Stimulated activated CD8-positive, alpha-beta memory T cell treated with anti-CD3 and anti-CD28 coated beads, Interleukin-4, amount 100 ng/mL, for 1 hour (primary cell): Measurements from ENCODE around the gene ZNF22.
A peak's percentile ranks its signal among the peaks of the same experiment; 100 is the strongest.

Source experiments
- DNase-seq, 2 donors: peaks; one replicate each; pipeline ENCODE4 v3.0.0-alpha.2; 2020; ENCODE audit warnings: low read depth in 2 of 2, low spot score in 1 of 2

ZNF22 gene

GRCh38 chr10:44963772-44964633, 36.7 kb upstream of the ZNF22 start:
- no peak for DNase-seq

GRCh38 chr10:44965104-44965503, 35.6 kb upstream of the ZNF22 start:
- DNase-seq = no peak

GRCh38 chr10:44965651-44966097, 35.0 kb upstream of the ZNF22 start:
- no peak for DNase-seq

GRCh38 chr10:44966129-44966815, 34.5 kb upstream of the ZNF22 start:
- DNase-seq = no peak

- no peak for DNase-seq
These were observed 33.8 kb upstream of the ZNF22 start for GRCh38 chr10:44966816-44967509.

GRCh38 chr10:44967616-44968015, 33.1 kb upstream of the ZNF22 start:
- DNase-seq = no peak

- no peak for DNase-seq
These were observed 32.6 kb upstream of the ZNF22 start for GRCh38 chr10:44968091-44968490.

- no peak for DNase-seq
These were observed 32.0 kb upstream of the ZNF22 start for GRCh38 chr10:44968500-44969400.

GRCh38 chr10:44969854-44970253, 30.9 kb upstream of the ZNF22 start:
- no peak for DNase-seq

GRCh38 chr10:44970812-44971395, 29.8 kb upstream of the ZNF22 start:
- DNase-seq = no peak

GRCh38 chr10:44971434-44971833, 29.3 kb upstream of the ZNF22 start:
- DNase-seq = no peak

- DNase-seq = no peak
These were observed 28.6 kb upstream of the ZNF22 start for GRCh38 chr10:44971935-44972757.

- DNase-seq = no peak
These were observed 27.8 kb upstream of the ZNF22 start for GRCh38 chr10:44972874-44973306.

GRCh38 chr10:44973323-44974081, 27.2 kb upstream of the ZNF22 start:
- no peak for DNase-seq

GRCh38 chr10:44974082-44974627, 26.6 kb upstream of the ZNF22 start:
- DNase-seq = no peak

- peak in 1 of 2 donors; percentile 28 for DNase-seq
These were observed 25.9 kb upstream of the ZNF22 start for GRCh38 chr10:44974628-44975430.

GRCh38 chr10:44975431-44976331, 25.0 kb upstream of the ZNF22 start:
- no peak for DNase-seq
